ENCODE measurements around the gene FAM151B. TPM values are rescaled to one million over a fixed set of nuclear protein-coding genes. Genes with fewer than 3 reads are reported as not detected.

The FAM151B gene
- total and polyA plus RNA-seq, 9 of the 15 experiments (the other 6 are each of a cell fraction or from before 2014, with no cell fraction given), result 0.10 to 0.46 (median 0.22) TPM; not detected in 2

DNA sequence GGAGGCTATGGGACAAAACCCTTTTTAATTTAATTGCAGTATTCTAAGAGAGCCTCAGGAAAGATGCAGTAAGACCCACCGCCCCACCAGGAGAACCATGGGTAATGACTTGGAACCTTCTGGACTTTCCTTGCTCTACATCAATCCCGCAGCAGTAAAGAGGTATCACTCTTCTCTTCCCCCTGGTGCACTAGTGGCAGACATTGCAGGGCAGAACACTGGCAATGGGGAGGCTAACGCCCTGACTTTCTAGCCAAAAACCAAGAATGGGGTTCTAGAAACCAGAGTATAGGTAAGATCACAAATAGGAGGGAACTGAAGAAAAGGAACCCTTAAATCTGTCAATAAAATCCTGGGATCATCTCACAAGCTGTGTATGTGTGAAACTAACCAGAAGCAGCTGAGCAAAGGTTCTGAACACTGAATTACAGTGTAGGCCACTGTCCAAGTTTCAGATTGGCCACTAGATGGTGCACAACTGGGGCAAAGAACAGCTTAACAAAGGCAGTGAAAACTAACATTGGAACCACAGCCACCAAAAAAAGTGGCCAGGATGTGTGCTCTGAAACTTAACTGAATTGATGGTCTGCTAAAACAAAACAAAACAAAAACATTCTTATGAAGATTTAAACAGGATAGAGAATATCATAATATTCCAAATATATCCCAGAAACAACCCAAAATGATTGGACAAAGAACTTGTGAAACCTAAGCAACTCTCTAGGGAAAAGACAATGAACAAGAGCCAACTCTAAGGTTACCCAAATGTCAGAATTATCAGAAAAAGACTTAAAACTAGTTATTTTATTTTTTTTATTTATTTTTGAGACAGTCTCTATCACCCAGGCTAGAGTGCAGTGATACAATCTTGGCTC, 6.6 kb upstream of the FAM151B start:
- no peak overlapping the region for H3K4me2 ChIP-seq (ENCODE audit: insufficient read depth, low read length)
- ATAC-seq (peak; percentile 99), DNase-seq (ENCODE audit: extremely low read depth in 1 of 4, low spot score in 3 of 4) (peak; percentile 37 to 63 (median 48)), FAIRE-seq (peak; percentile 78)
- H2AFZ ChIP-seq (ENCODE audit: low read depth, low read length), result no peak overlapping the region
- H4K20me1 ChIP-seq (replicated peaks; ENCODE audit: control insufficient read depth, insufficient read depth, low read length), result no peaks in the 10 kb centered on the region
- no peak overlapping the region for H3K27ac ChIP-seq (ENCODE audit: extremely low read depth, low read depth, low read length)
- 69% methylated on average over 3 of the region's 3 CpGs for WGBS (ENCODE audit: insufficient coverage, low coverage, missing lambda C conversion rate)
- H3K79me2 ChIP-seq (ENCODE audit: control insufficient read depth, insufficient read depth, low read length), result no peaks in the 10 kb centered on the region
- no peak overlapping the region for H3K9ac ChIP-seq (ENCODE audit: insufficient read depth in 1 of 2, low read depth in 2 of 2, low read length in 2 of 2)
- H3K9me1 ChIP-seq (ENCODE audit: control insufficient read depth, insufficient read depth, low read length), result no peaks in the 10 kb centered on the region
- TF ChIP-seq, protein P1, sequence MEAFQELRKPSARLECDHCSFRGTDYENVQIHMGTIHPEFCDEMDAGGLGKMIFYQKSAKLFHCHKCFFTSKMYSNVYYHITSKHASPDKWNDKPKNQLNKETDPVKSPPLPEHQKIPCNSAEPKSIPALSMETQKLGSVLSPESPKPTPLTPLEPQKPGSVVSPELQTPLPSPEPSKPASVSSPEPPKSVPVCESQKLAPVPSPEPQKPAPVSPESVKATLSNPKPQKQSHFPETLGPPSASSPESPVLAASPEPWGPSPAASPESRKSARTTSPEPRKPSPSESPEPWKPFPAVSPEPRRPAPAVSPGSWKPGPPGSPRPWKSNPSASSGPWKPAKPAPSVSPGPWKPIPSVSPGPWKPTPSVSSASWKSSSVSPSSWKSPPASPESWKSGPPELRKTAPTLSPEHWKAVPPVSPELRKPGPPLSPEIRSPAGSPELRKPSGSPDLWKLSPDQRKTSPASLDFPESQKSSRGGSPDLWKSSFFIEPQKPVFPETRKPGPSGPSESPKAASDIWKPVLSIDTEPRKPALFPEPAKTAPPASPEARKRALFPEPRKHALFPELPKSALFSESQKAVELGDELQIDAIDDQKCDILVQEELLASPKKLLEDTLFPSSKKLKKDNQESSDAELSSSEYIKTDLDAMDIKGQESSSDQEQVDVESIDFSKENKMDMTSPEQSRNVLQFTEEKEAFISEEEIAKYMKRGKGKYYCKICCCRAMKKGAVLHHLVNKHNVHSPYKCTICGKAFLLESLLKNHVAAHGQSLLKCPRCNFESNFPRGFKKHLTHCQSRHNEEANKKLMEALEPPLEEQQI (IDR thresholded peaks at IDR 0.05), result no peak
- TF ChIP-seq NFIC (IDR thresholded peaks at IDR 0.05) (0 out of 2 replicates have a peak, but pooled peaks have one; percentile 25), SMC3 (conservative IDR thresholded peaks at IDR 0.05; ENCODE audit: insufficient read depth, low read depth, low read length) (0 out of 2 replicates have a peak, but pooled peaks have one; percentile 20), XRCC5 (IDR thresholded peaks at IDR 0.05; ENCODE audit: low read depth, low read length) (0 out of 2 replicates have a peak, but pooled peaks have one; percentile 35), MXI1 (IDR thresholded peaks at IDR 0.05; ENCODE audit: low read depth, low read length) (no peak), CTCF (IDR thresholded peaks at IDR 0.05 in 2 of 3, conservative IDR thresholded peaks at IDR 0.05 in 1 of 3; ENCODE audit: insufficient read depth in 2 of 3, low read depth in 1 of 3, low read length in 3 of 3) (peak; percentile 74 to 83 (median 77)), RAD21 (CRISPR knock-in tag; conservative IDR thresholded peaks at IDR 0.05 in 1 of 2, IDR thresholded peaks at IDR 0.05 in 1 of 2) (peak in 1 of 2 experiments; percentile 67; a peak in 2 of 4 replicates)
- in situ Hi-C loops (cut with MboI) (no loop called here), intact Hi-C loops (cut with micrococcal nuclease) (loop anchor here (1.0 to 10.0 kb wide), 3 partner anchors 156 to 714 kb away; partner anchors contain the start of gene SPZ1)
- no peaks in the 10 kb centered on the region for H3K4me1 ChIP-seq (replicated peaks in 1 of 2; ENCODE audit: control insufficient read depth in 2 of 2, insufficient read depth in 2 of 2, low read length in 2 of 2)
- H3K27me3 ChIP-seq (ENCODE audit: control insufficient read depth in 2 of 2, insufficient read depth in 2 of 2, low read length in 2 of 2), result 0 out of 5 replicates have a peak, but pooled peaks cover 0 to 5% of the 10 kb centered on the region in 2 experiments
- POLR2A ChIA-PET, result interaction anchor here (0.6 to 1.2 kb wide), 4 partner anchors 10 to 66 kb away, joined by 3 to 7 read pairs (median 3); no protein-coding TSS in a partner anchor
- H3K36me3 ChIP-seq (ENCODE audit: control insufficient read depth, insufficient read depth, low read length), result no peaks in the 10 kb centered on the region
- no peaks in the 10 kb centered on the region for H3K9me3 ChIP-seq (replicated peaks; ENCODE audit: control insufficient read depth, insufficient read depth, low read depth, low read length)
- CTCF ChIA-PET (ENCODE audit: low intra/inter-chr PET ratio), result no interaction called here
- H3K4me3 ChIP-seq, result no peak overlapping the region
- BruUV-seq (replicated peaks), result no TSS peak
